Measurements from ENCODE around the gene WNT4. TPM values are rescaled to one million over a fixed set of nuclear protein-coding genes. Genes with fewer than 3 reads are reported as not detected.

Gene WNT4
- total and polyA plus RNA-seq, 2 of the 8 experiments (the other 6 are each of a cell fraction or from before 2014, with no cell fraction given): 1.3 to 6.6 TPM

GRCh38 chr1:22184454-22184853 is 41.6 kb upstream of the WNT4 start (continued):
- TF ChIP-seq CHD1 (IDR thresholded peaks at IDR 0.05; ENCODE audit: low read depth, low read length): no peak
